BJ (cell line): Measurements from ENCODE around the gene UBASH3A. TPM values are rescaled to one million over a fixed set of nuclear protein-coding genes. Genes with fewer than 3 reads are reported as not detected.

Experiments used
- CTCF ChIA-PET: fragments of 350-600 bp; formaldehyde crosslinking; extraction: SDS; loops from one replicate; lab custom pipeline; 2021; ENCODE audit warnings: antibody characterized with exemption, inconsistent platforms; lab: Yijun Ruan, JAX
- POLR2A ChIA-PET: fragments of 300-600 bp; sonication (Branson Sonifier 250); formaldehyde crosslinking; extraction: SDS; loops from one replicate; lab custom pipeline; 2021; ENCODE audit warnings: antibody characterized with exemption; lab: Charles Lee
- DNase-seq: peaks from one replicate; pipeline ENCODE4 v3.0.0-alpha.2; 2011; ENCODE audit warnings: low read depth
- H3K27me3 ChIP-seq: 2 replicates; pipeline ENCODE4 v1.6.0; 2011; ENCODE audit warnings: low read length; ENCODE audit not compliant: control insufficient read depth, insufficient read depth
- H3K36me3 ChIP-seq: 2 replicates; pipeline ENCODE4 v1.5.1; 2011; ENCODE audit warnings: low read length; ENCODE audit not compliant: control insufficient read depth, insufficient read depth
- H3K4me3 ChIP-seq: 2 replicates; pipeline ENCODE4 v1.5.1; 2011; ENCODE audit warnings: low read depth, mild to moderate bottlenecking, control low read depth, low read length
- CTCF ChIP-seq: IDR thresholded peaks from 2 replicates; pipeline ENCODE4 v1.5.1; 2011; ENCODE audit warnings: low read depth, mild to moderate bottlenecking, control low read depth, inconsistent platforms, low read length, moderate library complexity; ENCODE audit not compliant: insufficient read depth
- polyA plus RNA-seq: library from polyadenylated mRNA; depleted of rRNA; stranded (reverse); fragments of >200 nt; gene quantifications from 2 replicates; pipeline ENCODE4 v1.2.3, GENCODE V29; 2011

The UBASH3A gene
- polyA plus RNA-seq, 1 experiment, result not detected

GRCh38 chr21:42414553-42414927 lies 10.8 kb downstream of the UBASH3A start:
- ChIA-PET POLR2A (no interaction called here), CTCF (no interaction called here)
- no peak for TF ChIP-seq CTCF
- no peak for DNase-seq
- H3K36me3 ChIP-seq, result no peaks in the 10 kb centered on the region
- H3K4me3 ChIP-seq, result no peak overlapping the region
- no peaks in the 10 kb centered on the region for H3K27me3 ChIP-seq

GRCh38 chr21:42414928-42415769 lies 11.4 kb downstream of the UBASH3A start:
- H3K36me3 ChIP-seq, result no peaks in the 10 kb centered on the region
- ChIA-PET POLR2A (no interaction called here), CTCF (no interaction called here)
- no peak overlapping the region for H3K4me3 ChIP-seq
- DNase-seq, result no peak
- no peaks in the 10 kb centered on the region for H3K27me3 ChIP-seq
- no peak for TF ChIP-seq CTCF

GRCh38 chr21:42417533-42417932 lies 13.8 kb downstream of the UBASH3A start:
- CTCF ChIA-PET, result no interaction called here
- DNase-seq, result no peak
- TF ChIP-seq CTCF, result no peak
- Histone ChIP-seq H3K27me3 (no peaks in the 10 kb centered on the region; the same call in 1 of the 2 replicates), H3K4me3 (no peak overlapping the region), H3K36me3 (no peaks in the 10 kb centered on the region)
- POLR2A ChIA-PET, result no interaction called here

- POLR2A ChIA-PET, result no interaction called here
- Histone ChIP-seq H3K36me3 (no peaks in the 10 kb centered on the region), H3K4me3 (no peak overlapping the region), H3K27me3 (no peaks in the 10 kb centered on the region; the same call in 1 of the 2 replicates)
- TF ChIP-seq CTCF, result no peak
- CTCF ChIA-PET, result no interaction called here
- no peak for DNase-seq
These were observed 15.2 kb downstream of the UBASH3A start for GRCh38 chr21:42418886-42419285.

GRCh38 chr21:42419845-42420244 lies 16.1 kb downstream of the UBASH3A start:
- no peak for TF ChIP-seq CTCF

More at GRCh38 chr21:42419845-42420244, 16.1 kb downstream of the UBASH3A start:
- POLR2A ChIA-PET, result no interaction called here
- no peak for DNase-seq
- Histone ChIP-seq H3K27me3 (no peaks in the 10 kb centered on the region; the same call in 1 of the 2 replicates), H3K4me3 (no peak overlapping the region), H3K36me3 (no peaks in the 10 kb centered on the region)
- CTCF ChIA-PET, result no interaction called here
